ENCODE data around the gene MYL2. TPM values are rescaled to one million over a fixed set of nuclear protein-coding genes. Genes with fewer than 3 reads are reported as not detected.

Gene MYL2
- total RNA-seq, 4 donors from 2014 or later = not detected

DNA sequence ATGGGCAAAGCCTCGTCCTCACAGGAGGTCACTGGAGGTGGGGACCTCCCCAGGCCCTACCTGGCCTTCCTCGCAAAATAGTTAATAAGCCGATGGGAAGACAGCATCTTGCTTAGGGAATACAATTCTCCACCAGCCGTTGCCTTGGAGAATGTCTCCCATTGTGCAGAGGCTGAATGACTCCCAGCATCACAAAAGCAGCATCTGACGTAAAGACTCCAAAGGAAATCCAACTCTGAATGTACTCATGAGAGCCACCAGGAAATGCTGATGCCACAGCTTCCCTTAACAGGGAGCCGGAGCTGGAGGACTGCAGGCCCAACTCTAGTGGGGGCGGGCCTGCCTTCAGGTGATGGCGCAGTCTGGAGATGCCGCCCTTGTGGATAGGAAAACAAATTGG lies 58.0 kb downstream of the MYL2 start:
- ATAC-seq (ENCODE audit: low FRiP score) (no peak), DNase-seq (ENCODE audit: low spot score) (no peak)
- no peak for TF ChIP-seq CTCF (IDR thresholded peaks at IDR 0.05)

DNA sequence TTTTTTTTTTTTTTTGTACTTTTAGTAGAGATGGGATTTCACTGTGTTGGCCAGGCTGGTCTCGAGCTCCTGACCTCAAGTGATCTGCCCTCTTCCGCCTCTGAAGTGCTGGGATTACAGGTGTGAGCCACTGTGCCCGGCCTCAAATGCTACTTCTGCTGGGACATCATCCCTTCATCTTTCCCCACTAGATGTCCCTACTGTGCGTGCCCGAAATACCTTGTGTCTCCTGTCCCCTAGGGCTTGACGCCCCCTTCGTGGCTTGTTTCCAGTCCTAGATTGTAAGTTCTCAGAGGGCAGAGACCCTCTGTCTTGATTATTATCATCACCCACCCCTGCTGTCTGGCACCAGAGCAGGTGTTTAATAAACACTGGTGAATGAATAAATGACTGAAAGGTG lies 58.6 kb downstream of the MYL2 start:
- no peak for TF ChIP-seq CTCF (IDR thresholded peaks at IDR 0.05)

More for the DNA sequence above, 58.6 kb downstream of the MYL2 start:
- ATAC-seq (ENCODE audit: low FRiP score) (no peak), DNase-seq (ENCODE audit: low spot score) (no peak)

Other genes starting within 250 kb of the MYL2 start
- gene HVCN1, start 231.5 kb downstream of the MYL2 start, total RNA-seq = 10 to 100 TPM; 10.9 to 15.6 (median 12.2) TPM
- gene PPP1CC, start 177.7 kb downstream of the MYL2 start, total RNA-seq = 100 to 1,000 TPM in 2 of 4 donors, 10 to 100 TPM in 2; 87.3 to 127 (median 104) TPM
- gene CCDC63, start 73.6 kb downstream of the MYL2 start, total RNA-seq = not detected
- gene CUX2, start 113.6 kb upstream of the MYL2 start, total RNA-seq = under 1 TPM in 2 of 4 donors, not detected in 2; 0.06 to 0.36 TPM

Measured in omental fat pad (tissue), 4 donors.